Activated T-helper 1 cell treated with anti-CD3 and anti-CD28 coated beads, Interleukin-12 subunit alpha, Interleukin-12 subunit beta, Interleukin-2, Interleukin-4 antibody, amounts not matched to agents 30 ng/mL and 10 ng/mL and 1 ng/mL, durations not matched to agents 14 hours and 24 hours and 36 hours (primary cell): ENCODE data around the gene NPTXR. TPM values are rescaled to one million over a fixed set of nuclear protein-coding genes. Genes with fewer than 3 reads are reported as not detected.

ENCODE experiments used
- DNase-seq: peaks from one replicate; pipeline ENCODE4 v3.0.0; 2021; ENCODE audit warnings: low spot score
- H3K27ac Mint-ChIP-seq: one replicate; pipeline ENCODE4 v1.8.0; 2021; ENCODE audit warnings: mild to moderate bottlenecking, mixed read lengths
- H3K27me3 Mint-ChIP-seq: one replicate; pipeline ENCODE4 v1.8.0; 2022; ENCODE audit warnings: mild to moderate bottlenecking, moderate library complexity, mixed read lengths; ENCODE audit not compliant: insufficient read depth
- H3K36me3 Mint-ChIP-seq: one replicate; pipeline ENCODE4 v1.8.0; 2021; ENCODE audit warnings: low read depth, mixed read lengths
- H3K4me1 Mint-ChIP-seq: one replicate; pipeline ENCODE4 v1.8.0; 2021; ENCODE audit warnings: low read depth, mixed read lengths
- H3K4me3 Mint-ChIP-seq: one replicate; pipeline ENCODE4 v1.8.0; 2021; ENCODE audit warnings: mild to moderate bottlenecking, moderate library complexity, mixed read lengths
- H3K9me3 Mint-ChIP-seq: one replicate; pipeline ENCODE4 v1.8.0; 2021; ENCODE audit warnings: mixed read lengths
- intact Hi-C: fragments of 100-400 bp; cut with micrococcal nuclease; formaldehyde crosslinking; loops from one replicate; pipeline ENCODE4 v1.15.1; 2024
- total RNA-seq: library from RNA; stranded (reverse); gene quantifications from 2 replicates; pipeline ENCODE4 v1.2.3, GENCODE V29; 2022

Gene NPTXR
- total RNA-seq, 1 donor from 2014 or later = 1.2 TPM

GRCh38 chr22:38830845-38831108 is 13.1 kb downstream of the NPTXR start:
- DNase-seq = no peak
- intact Hi-C loops = no loop called here
- Mint-ChIP-seq H3K27ac (no peak overlapping the region), H3K4me1 (no peaks in the 10 kb centered on the region), H3K27me3 (no peaks in the 10 kb centered on the region), H3K4me3 (no peak overlapping the region), H3K36me3 (no peaks in the 10 kb centered on the region), H3K9me3 (no peaks in the 10 kb centered on the region)

- H3K27me3 Mint-ChIP-seq = no peaks in the 10 kb centered on the region
- H3K4me1 Mint-ChIP-seq = no peaks in the 10 kb centered on the region
- intact Hi-C loops = no loop called here
- H3K4me3 Mint-ChIP-seq = no peak overlapping the region
- no peak for DNase-seq
- no peaks in the 10 kb centered on the region for H3K36me3 Mint-ChIP-seq
- no peak overlapping the region for H3K27ac Mint-ChIP-seq
- H3K9me3 Mint-ChIP-seq = no peaks in the 10 kb centered on the region
These were observed 13.6 kb downstream of the NPTXR start for GRCh38 chr22:38830026-38830844.

DNA sequence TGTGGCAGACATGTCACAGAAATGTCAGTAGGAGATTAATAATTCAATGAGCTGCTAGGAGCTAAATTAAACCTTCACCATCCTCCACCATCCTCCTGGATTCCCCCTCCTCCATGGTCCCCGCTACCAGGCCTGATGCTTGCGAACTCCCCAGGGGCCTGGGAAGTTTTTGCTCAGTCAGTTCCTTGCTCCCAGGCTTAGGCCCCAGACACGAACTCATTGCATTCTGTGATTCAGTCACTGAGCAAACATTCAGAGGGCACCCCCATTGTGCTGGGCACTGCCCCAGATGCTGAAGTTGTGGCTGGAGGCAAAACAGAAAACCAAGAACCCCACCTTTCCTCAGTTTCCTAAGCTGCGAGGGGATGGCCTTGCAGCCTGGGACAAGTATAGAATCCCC is 14.3 kb downstream of the NPTXR start:
- Mint-ChIP-seq H3K36me3 (no peaks in the 10 kb centered on the region), H3K27me3 (no peaks in the 10 kb centered on the region), H3K9me3 (no peaks in the 10 kb centered on the region), H3K27ac (no peak overlapping the region), H3K4me1 (no peaks in the 10 kb centered on the region), H3K4me3 (no peak overlapping the region)
- intact Hi-C loops = no loop called here
- DNase-seq = no peak

- intact Hi-C loops = no loop called here
- no peaks in the 10 kb centered on the region for H3K9me3 Mint-ChIP-seq
- no peak overlapping the region for H3K4me3 Mint-ChIP-seq
- H3K36me3 Mint-ChIP-seq = no peaks in the 10 kb centered on the region
- H3K27ac Mint-ChIP-seq = no peak overlapping the region
- no peak for DNase-seq
- H3K27me3 Mint-ChIP-seq = no peaks in the 10 kb centered on the region
- no peaks in the 10 kb centered on the region for H3K4me1 Mint-ChIP-seq
These were observed 15.1 kb downstream of the NPTXR start for GRCh38 chr22:38828616-38829205.

DNA sequence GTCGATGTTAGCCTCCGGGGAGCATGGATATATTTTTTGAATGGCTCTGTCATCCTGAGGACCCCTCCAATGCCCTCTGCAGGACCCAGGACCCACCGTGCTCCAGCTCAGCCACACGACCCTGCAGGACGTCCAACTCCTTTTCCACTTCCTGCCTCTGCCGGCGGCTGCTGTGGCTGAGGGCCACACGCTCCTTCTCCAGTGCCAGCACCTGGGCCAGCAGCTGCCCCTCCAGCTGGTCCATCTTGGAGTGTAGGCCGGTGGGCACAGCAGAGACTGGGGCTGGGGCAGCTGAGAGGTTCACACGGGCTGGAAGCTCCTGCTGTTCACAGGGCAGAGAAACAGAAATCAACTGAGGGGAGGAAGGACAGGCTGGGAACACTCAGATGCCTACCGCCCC is 15.6 kb downstream of the NPTXR start:
- H3K4me3 Mint-ChIP-seq = no peak overlapping the region
- H3K9me3 Mint-ChIP-seq = no peaks in the 10 kb centered on the region
- intact Hi-C loops = no loop called here
- DNase-seq = no peak
- no peaks in the 10 kb centered on the region for H3K36me3 Mint-ChIP-seq
- no peak overlapping the region for H3K27ac Mint-ChIP-seq
- H3K4me1 Mint-ChIP-seq = no peaks in the 10 kb centered on the region
- H3K27me3 Mint-ChIP-seq = no peaks in the 10 kb centered on the region

- no peak overlapping the region for H3K27ac Mint-ChIP-seq
- H3K27me3 Mint-ChIP-seq = no peaks in the 10 kb centered on the region
- no peaks in the 10 kb centered on the region for H3K36me3 Mint-ChIP-seq
- no peaks in the 10 kb centered on the region for H3K9me3 Mint-ChIP-seq
- DNase-seq = no peak
- intact Hi-C loops = no loop called here
- no peaks in the 10 kb centered on the region for H3K4me1 Mint-ChIP-seq
- H3K4me3 Mint-ChIP-seq = no peak overlapping the region
These were observed 16.3 kb downstream of the NPTXR start for GRCh38 chr22:38827510-38827909.

DNA sequence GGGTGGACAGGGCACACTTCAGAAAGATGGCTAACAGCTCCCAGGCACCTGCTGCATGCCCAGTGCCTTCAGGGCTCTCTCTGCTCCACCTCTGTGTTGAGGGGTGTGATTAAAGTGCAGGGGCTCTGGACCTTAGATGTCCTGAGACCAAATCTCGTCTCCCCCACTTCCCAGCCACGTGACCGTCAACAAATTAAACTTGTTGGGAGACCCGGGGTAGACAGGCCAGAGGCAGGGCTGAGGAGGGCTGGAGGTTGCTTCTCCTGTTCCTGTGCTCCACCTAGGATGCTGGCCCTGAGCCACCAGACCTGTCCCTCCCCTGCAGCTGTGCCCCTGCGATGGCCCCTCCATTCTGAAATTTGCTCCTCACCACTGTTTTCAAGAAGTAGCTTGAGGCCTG is 17.0 kb downstream of the NPTXR start:
- Mint-ChIP-seq H3K27me3 (no peaks in the 10 kb centered on the region), H3K36me3 (no peaks in the 10 kb centered on the region), H3K4me3 (no peak overlapping the region), H3K9me3 (no peaks in the 10 kb centered on the region), H3K4me1 (no peaks in the 10 kb centered on the region), H3K27ac (no peak overlapping the region)
- DNase-seq = no peak
- intact Hi-C loops = no loop called here

- H3K27ac Mint-ChIP-seq = no peak overlapping the region
- no peaks in the 10 kb centered on the region for H3K36me3 Mint-ChIP-seq
- no peaks in the 10 kb centered on the region for H3K4me1 Mint-ChIP-seq
- no peak for DNase-seq
- H3K4me3 Mint-ChIP-seq = no peak overlapping the region
- H3K9me3 Mint-ChIP-seq = no peaks in the 10 kb centered on the region
- no peaks in the 10 kb centered on the region for H3K27me3 Mint-ChIP-seq
- intact Hi-C loops = no loop called here
These were observed 17.4 kb downstream of the NPTXR start for GRCh38 chr22:38826386-38826785.

DNA sequence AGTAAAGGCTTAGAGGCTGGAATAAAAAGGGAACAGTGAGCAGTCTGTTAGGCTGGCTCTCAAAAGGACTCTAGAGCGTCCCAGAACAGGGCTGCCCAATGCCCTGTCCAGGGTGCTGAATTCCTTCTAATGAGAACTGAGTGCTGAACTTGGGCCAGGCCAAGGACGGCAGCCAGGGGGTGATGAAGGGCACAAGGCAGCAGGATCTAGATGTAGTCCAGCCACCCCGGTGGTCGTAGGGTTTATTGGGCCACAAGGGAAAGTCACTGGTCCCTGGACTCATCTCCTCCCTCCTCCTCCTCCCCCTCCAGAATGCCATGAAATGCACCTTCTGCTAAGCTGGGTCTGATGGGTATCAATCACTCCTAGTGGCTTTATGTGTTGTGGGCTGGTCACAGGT is 19.2 kb downstream of the NPTXR start:
- Mint-ChIP-seq H3K27ac (no peak overlapping the region), H3K4me3 (no peak overlapping the region), H3K36me3 (no peaks in the 10 kb centered on the region), H3K4me1 (no peaks in the 10 kb centered on the region), H3K27me3 (no peaks in the 10 kb centered on the region), H3K9me3 (no peaks in the 10 kb centered on the region)
- peak; percentile 38 for DNase-seq
- intact Hi-C loops = no loop called here

DNA sequence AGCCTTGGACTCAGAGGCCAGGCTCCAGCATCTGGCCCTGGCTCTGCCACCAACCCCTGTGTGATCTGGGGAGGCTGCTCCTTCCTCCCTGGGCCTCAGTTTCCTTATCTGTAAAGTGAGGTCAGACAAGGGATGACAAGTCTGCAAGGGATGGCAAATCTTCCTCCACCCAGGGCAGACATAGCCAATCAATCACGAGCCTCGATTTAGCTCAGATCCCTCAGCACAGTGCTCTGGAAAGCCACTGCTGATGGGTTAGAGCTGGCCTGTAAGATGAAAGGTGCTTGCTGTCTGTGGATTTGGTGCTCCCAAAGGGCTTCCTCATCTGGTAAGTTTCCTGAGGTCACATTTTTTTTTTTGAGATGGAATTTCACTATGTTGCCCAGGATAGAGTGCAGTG is 20.2 kb downstream of the NPTXR start:
- intact Hi-C loops = no loop called here
- H3K4me1 Mint-ChIP-seq = no peaks in the 10 kb centered on the region

GRCh38 chr22:38823076-38823475 is 20.8 kb downstream of the NPTXR start:
- Mint-ChIP-seq H3K27me3 (peaks cover 2% of the 10 kb centered on the region), H3K4me1 (no peaks in the 10 kb centered on the region), H3K27ac (no peak overlapping the region), H3K9me3 (no peaks in the 10 kb centered on the region), H3K36me3 (no peaks in the 10 kb centered on the region), H3K4me3 (no peak overlapping the region)
- intact Hi-C loops = no loop called here
- DNase-seq = no peak

More for the DNA sequence above, 20.2 kb downstream of the NPTXR start:
- no peaks in the 10 kb centered on the region for H3K27me3 Mint-ChIP-seq
- no peak overlapping the region for H3K27ac Mint-ChIP-seq
- no peaks in the 10 kb centered on the region for H3K9me3 Mint-ChIP-seq
- no peak for DNase-seq
- no peak overlapping the region for H3K4me3 Mint-ChIP-seq
- no peaks in the 10 kb centered on the region for H3K36me3 Mint-ChIP-seq

GRCh38 chr22:38820020-38820419 is 23.8 kb downstream of the NPTXR start:
- Mint-ChIP-seq H3K9me3 (no peaks in the 10 kb centered on the region), H3K27me3 (peaks cover 5% of the 10 kb centered on the region), H3K27ac (no peak overlapping the region), H3K36me3 (no peaks in the 10 kb centered on the region), H3K4me1 (no peaks in the 10 kb centered on the region), H3K4me3 (no peak overlapping the region)
- intact Hi-C loops = no loop called here
- no peak for DNase-seq

GRCh38 chr22:38819387-38819940 is 24.4 kb downstream of the NPTXR start:
- intact Hi-C loops = no loop called here
- H3K9me3 Mint-ChIP-seq = no peaks in the 10 kb centered on the region
- H3K36me3 Mint-ChIP-seq = no peaks in the 10 kb centered on the region
- no peaks in the 10 kb centered on the region for H3K4me1 Mint-ChIP-seq
- H3K4me3 Mint-ChIP-seq = no peak overlapping the region
- H3K27me3 Mint-ChIP-seq = peaks cover 5% of the 10 kb centered on the region
- no peak for DNase-seq
- H3K27ac Mint-ChIP-seq = no peak overlapping the region
